HAP-1 (cell line): ENCODE data around the gene DMRTA1.
"Not testable (repeated sequence)": the region's sequence is repeated elsewhere in the genome, so short reads cannot be mapped to it uniquely, and the experiment has no call there.

Source experiments
- DNase-seq, 2 experiments: peaks; one replicate each; pipeline ENCODE4 v3.0.0-alpha.2; 2016 to 2020; ENCODE audit warnings: low spot score in 2 of 2
- H3K27me3 ChIP-seq: fragments of 250-450 bp; sonication (Bioruptor Pico); 2 replicates; pipeline ENCODE4 v1.5.1; 2020; ENCODE audit warnings: low read depth, mild to moderate bottlenecking, moderate library complexity
- H3K36me3 ChIP-seq: fragments of 250-450 bp; sonication (Bioruptor Pico); replicated peaks from 2 replicates; pipeline ENCODE4 v1.5.1; 2020; ENCODE audit warnings: mild to moderate bottlenecking
- H3K4me1 ChIP-seq: fragments of 250-450 bp; sonication (Bioruptor Pico); 2 replicates; pipeline ENCODE4 v1.5.1; 2020; ENCODE audit warnings: mild to moderate bottlenecking
- H3K4me3 ChIP-seq: fragments of 250-450 bp; sonication (Bioruptor Pico); 2 replicates; pipeline ENCODE4 v1.5.1; 2020; ENCODE audit warnings: mild to moderate bottlenecking, moderate library complexity
- H3K9me3 ChIP-seq: fragments of 250-450 bp; sonication (Bioruptor Pico); 2 replicates; pipeline ENCODE4 v1.5.1; 2020; ENCODE audit warnings: mild to moderate bottlenecking, moderate library complexity
- in situ Hi-C: fragments of 300-500 bp; cut with MboI; formaldehyde crosslinking; loops from 3 replicates; pipeline ENCODE4 v1.14.3; 2020; ENCODE audit warnings: low sequenced_read_pairs, inconsistent platforms, mixed read lengths

The DMRTA1 gene, protein sequence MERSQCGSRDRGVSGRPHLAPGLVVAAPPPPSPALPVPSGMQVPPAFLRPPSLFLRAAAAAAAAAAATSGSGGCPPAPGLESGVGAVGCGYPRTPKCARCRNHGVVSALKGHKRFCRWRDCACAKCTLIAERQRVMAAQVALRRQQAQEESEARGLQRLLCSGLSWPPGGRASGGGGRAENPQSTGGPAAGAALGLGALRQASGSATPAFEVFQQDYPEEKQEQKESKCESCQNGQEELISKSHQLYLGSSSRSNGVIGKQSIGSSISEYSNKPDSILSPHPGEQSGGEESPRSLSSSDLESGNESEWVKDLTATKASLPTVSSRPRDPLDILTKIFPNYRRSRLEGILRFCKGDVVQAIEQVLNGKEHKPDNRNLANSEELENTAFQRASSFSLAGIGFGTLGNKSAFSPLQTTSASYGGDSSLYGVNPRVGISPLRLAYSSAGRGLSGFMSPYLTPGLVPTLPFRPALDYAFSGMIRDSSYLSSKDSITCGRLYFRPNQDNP

DNA sequence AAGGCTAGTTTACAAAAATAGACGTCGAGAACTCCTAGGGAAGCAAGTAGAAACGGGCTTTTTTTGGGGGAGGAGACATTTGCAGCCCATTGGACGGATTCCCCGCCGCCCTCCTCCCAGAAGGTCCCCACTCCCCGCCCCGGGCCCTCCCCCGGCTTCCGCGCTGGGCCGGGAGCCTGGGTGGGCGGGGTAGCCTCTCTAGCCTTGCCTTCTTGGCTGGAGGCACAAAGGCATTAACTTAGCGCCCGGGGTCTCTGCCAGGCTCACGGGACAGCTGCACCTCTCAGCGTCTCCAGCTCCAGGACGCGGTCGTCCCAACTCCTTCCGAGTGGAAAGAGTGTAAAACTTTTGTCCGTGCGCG, at the start of gene DMRTA1:
DMRTA1 (plus strand) TSS at position 236 of the 361 bp plus-strand sequence. CDS start 242 bp downstream, outside the sequence.
- peak; percentile 75 to 90 for DNase-seq
- Histone ChIP-seq H3K4me3 (peak within 1 kb of the TSS; percentile 54), H3K4me1 (0 out of 2 replicates have a peak, but pooled peaks cover 3% of the 10 kb centered on the region), H3K27me3 (no peaks in the 10 kb centered on the region), H3K9me3 (no peaks in the 10 kb centered on the region), H3K36me3 (no peaks in the 10 kb centered on the region)
- in situ Hi-C loops, result loop anchor here (25.0 kb wide), 1 partner anchor 459 kb away; the partner anchor contains the start of genes CDKN2A and CDKN2B-AS1

DNA sequence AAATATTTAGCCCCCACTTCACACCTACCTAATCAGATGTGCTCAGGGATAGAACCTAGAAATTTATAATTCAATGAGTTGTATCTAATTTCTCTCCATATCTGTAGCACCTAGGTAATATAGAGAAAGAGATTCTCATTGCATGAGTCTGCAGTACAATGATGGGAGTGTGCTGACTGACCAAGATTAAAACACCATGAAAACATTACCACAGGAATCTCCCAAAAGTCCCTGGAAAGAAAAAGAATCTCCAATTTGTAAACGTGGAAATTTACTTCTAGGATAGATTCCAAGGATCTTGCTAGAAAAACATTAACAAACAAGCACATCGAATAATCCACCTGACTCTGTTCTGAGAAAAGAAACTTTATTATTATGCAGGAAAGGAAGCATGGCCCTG, 45.0 kb upstream of the DMRTA1 start:
- H3K27me3 ChIP-seq, result no peaks in the 10 kb centered on the region
- no peaks in the 10 kb centered on the region for H3K9me3 ChIP-seq
- H3K4me1 ChIP-seq, result no peaks in the 10 kb centered on the region
- H3K36me3 ChIP-seq, result no peaks in the 10 kb centered on the region
- no peak for DNase-seq
- in situ Hi-C loops, result no loop called here
- H3K4me3 ChIP-seq, result no peak overlapping the region

DNA sequence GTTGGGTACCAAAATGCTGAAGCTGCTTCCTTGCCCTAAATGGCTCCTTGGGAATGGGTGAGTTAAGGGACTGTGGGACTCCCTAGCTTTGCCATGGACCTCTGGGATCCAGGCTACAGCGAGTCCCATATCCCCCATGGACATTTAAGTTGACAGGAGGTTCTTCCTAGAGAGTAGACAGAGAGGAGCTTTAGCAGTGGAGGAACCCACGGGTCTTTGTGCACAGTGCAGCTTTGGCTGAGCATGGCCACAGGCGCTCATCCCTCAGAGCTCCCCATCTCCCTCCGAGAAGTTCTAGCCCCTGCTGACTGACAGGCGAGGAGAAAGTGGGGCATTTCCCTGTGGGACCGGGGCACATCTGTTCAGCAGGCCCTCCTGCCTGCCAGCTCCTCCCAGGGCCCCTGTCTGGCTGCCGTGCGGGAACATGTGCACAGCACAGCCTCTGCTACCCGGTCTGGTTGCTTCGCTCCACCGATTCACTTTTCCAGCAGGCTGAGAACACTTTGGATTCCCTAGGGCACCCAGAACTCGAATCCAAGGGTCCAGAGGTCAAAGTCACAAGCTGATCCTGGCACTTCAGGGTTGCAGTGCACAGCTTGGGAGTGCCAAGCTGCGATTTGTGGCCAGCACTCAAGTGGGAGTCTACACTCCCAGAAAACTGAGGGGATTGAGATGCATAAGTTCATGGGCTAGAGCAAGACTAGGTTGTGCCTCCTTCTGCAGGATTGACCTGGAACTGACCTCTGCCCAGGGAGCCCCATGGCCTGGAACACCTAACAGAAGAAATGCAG, 40.6 kb upstream of the DMRTA1 start:
- Histone ChIP-seq H3K4me3 (no peak overlapping the region), H3K27me3 (no peaks in the 10 kb centered on the region), H3K9me3 (no peaks in the 10 kb centered on the region), H3K4me1 (no peaks in the 10 kb centered on the region), H3K36me3 (no peaks in the 10 kb centered on the region)
- no peak for DNase-seq
- in situ Hi-C loops, result no loop called here

DNA sequence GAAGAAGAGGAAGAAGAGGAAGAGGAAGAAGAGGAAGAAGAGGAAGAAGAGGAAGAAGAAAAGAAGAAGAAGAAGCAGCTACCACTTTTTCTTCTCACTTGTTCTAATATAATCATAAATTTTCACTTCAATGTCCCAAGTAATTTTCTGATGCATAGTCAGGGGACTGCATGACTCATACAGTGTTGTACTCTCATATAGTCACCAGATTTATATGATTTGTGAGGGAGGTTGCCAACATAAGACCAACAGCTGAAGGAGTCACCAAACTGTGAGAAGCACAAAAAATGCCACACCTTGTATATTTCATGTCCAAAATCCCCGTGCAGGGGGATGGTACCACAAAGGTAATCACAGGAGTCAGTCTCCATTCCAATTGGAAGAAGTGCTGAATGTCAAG, 32.7 kb upstream of the DMRTA1 start:
- in situ Hi-C loops, result no loop called here
- Histone ChIP-seq H3K36me3 (no peaks in the 10 kb centered on the region), H3K9me3 (no peaks in the 10 kb centered on the region), H3K4me3 (no peak overlapping the region), H3K27me3 (no peaks in the 10 kb centered on the region), H3K4me1 (no peaks in the 10 kb centered on the region)
- no peak for DNase-seq

DNA sequence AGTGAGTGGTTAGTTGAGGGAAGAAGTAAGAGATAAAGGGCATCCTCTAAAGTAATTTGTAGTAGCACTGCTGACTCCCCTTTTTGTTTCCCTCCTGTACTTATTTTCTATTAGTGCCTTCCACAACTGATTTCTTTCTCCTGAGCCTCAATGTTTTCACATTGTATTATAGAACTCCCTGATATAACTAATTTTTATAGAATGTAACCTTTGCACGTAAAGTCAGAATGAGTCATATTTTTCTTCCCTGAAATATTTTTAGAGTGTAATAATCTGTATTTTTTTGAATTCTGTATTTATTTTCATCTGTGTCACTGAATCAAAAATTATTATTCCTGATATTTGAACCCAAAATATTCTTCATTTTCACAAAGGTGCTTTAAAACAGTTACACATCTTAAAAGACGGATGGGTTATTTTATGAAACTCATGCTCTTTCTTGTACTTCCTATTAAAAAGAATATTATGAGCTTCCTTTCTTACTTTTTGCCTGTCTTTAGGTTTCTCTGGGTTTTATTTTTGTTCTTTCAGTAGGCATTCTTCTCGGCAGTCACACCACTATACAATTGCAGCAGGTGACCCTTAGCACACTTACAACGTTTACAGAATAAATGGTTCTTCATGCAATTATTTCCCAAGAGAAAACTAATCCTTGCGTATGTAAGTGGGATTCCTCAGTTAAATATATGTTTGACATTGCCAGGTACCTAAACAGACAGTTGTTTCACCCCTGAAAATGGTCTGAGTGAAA, 30.5 kb upstream of the DMRTA1 start:
- H3K4me3 ChIP-seq, result no peak overlapping the region
- no peaks in the 10 kb centered on the region for H3K27me3 ChIP-seq
- in situ Hi-C loops, result no loop called here
- H3K9me3 ChIP-seq, result no peaks in the 10 kb centered on the region
- DNase-seq, result no peak
- no peaks in the 10 kb centered on the region for H3K36me3 ChIP-seq
- no peaks in the 10 kb centered on the region for H3K4me1 ChIP-seq

DNA sequence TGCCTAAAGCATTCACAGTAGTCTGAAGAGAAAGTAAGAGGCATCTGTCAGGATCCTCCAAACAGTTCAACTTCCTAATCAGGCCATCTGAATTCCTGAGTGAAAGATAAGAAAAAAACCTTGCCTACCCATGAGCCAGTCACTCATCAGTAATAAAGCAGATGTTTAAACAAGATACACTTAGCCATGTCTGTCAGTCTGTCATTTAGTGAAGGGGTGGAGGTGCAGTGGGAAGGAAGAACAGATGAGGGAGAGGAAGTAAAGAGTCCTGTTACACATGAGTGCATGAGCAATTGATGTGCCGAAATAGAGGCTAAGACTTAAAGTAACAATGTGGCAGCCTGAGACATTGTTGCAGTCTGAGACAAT, 29.9 kb upstream of the DMRTA1 start:
- no peak overlapping the region for H3K4me3 ChIP-seq
- in situ Hi-C loops, result no loop called here
- DNase-seq, result no peak

DNA sequence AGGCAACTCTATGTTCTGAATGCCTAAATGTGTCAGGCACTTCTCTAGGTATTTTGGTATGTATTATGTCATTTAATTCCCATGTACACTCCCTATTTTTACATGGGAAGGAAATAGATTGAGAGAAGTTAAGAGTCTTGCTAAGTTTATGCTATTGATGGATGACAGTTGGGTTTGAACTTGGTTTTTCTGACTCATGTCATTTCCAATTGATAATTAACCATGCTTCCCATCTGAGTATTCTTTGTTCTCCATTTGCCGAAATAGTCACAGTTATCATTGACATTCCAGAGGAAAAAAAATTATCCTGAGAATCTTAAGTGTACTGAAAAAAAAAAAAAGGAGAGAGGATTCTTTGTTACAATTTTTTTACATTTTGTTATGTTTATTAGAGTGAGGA, 23.1 kb upstream of the DMRTA1 start:
- no peaks in the 10 kb centered on the region for H3K9me3 ChIP-seq
- DNase-seq, result no peak
- no peaks in the 10 kb centered on the region for H3K36me3 ChIP-seq
- H3K4me1 ChIP-seq, result no peaks in the 10 kb centered on the region
- in situ Hi-C loops, result no loop called here
- H3K4me3 ChIP-seq, result no peak overlapping the region
- H3K27me3 ChIP-seq, result no peaks in the 10 kb centered on the region; the same call in 1 of the 2 replicates

More for the DNA sequence above, 29.9 kb upstream of the DMRTA1 start:
- Histone ChIP-seq H3K4me1 (no peaks in the 10 kb centered on the region), H3K9me3 (no peaks in the 10 kb centered on the region), H3K36me3 (no peaks in the 10 kb centered on the region), H3K27me3 (no peaks in the 10 kb centered on the region)

DNA sequence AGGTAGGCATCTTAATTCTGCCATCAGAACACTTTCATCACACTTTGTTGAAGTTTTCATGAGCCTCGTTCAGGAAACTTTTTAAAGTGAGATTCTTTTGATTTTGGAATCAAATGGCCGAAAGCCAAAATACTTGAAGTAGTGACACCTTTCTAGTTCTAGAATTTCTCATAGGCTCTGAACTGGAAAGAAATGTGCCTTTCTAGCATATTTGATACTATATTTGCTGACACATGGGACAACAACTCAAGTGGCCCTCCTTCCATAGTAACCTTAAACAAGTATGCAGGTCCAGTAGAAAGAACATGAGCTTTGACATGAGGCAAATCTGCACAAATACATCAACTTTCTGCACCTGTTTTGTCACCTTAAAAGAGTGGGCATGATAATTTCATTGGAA, 22.0 kb upstream of the DMRTA1 start:
- H3K36me3 ChIP-seq, result no peaks in the 10 kb centered on the region
- H3K27me3 ChIP-seq, result no peaks in the 10 kb centered on the region; the same call in 1 of the 2 replicates
- in situ Hi-C loops, result loop anchor here (25.0 kb wide), 1 partner anchor 437 kb away; the partner anchor contains the start of genes CDKN2A and CDKN2B-AS1
- DNase-seq, result no peak
- no peaks in the 10 kb centered on the region for H3K4me1 ChIP-seq
- H3K4me3 ChIP-seq, result no peak overlapping the region
- no peaks in the 10 kb centered on the region for H3K9me3 ChIP-seq

DNA sequence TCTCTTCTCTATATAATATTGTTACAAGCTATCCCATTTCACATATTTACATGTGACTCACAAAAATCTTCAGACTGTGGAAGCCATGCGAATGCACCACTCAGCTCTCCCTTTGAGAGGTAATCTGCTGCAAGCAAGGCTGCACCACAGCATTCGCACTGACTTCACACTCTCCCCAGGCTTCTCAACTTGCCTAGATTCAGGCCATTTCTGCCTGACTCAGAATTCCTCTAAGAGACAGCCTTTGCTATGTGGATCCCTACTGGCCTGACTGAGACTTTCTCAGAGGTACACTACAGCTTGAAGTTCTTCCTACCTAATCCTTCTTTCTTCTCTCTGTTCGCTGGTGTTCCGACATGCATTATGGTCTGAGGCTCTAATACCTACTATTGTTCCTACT, 21.1 kb upstream of the DMRTA1 start:
- Histone ChIP-seq H3K4me1 (peaks cover 8% of the 10 kb centered on the region), H3K36me3 (no peaks in the 10 kb centered on the region), H3K9me3 (no peaks in the 10 kb centered on the region), H3K4me3 (no peak overlapping the region), H3K27me3 (no peaks in the 10 kb centered on the region; the same call in 1 of the 2 replicates)
- DNase-seq, result no peak
- in situ Hi-C loops, result loop anchor here (25.0 kb wide), 1 partner anchor 438 kb away; the partner anchor contains the start of genes CDKN2A and CDKN2B-AS1

DNA sequence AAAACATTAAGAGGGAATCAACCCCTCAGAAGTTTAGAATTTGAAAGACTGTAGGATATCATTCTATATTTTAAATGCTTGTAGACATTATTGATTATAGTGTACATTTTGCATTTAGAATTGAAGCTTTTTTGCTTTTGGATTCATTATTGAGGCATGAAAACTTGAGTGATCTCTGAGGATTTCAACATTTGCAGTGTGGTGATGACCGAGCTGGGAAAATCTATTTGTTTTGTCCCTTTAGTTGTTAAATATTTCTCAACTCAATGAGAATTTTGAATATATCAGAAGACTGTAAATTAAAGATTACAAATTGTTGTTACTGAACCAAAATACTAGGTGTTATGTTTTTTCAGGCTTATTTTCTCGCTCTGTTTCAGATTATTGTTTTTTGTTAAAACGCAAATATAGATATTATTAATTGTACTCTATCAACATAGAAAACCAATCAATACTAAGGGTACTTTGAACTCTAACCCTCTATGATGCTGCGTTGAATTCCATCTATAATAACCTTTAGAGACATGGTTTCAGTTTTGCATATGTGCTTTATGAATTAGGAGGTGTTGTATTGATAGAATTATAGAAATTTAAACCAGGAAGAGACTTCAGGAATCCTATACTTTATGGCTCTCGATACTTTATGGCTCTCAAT, 19.3 kb upstream of the DMRTA1 start:
- in situ Hi-C loops, result loop anchor here (25.0 kb wide), 1 partner anchor 440 kb away; the partner anchor contains the start of genes CDKN2A and CDKN2B-AS1

DNA sequence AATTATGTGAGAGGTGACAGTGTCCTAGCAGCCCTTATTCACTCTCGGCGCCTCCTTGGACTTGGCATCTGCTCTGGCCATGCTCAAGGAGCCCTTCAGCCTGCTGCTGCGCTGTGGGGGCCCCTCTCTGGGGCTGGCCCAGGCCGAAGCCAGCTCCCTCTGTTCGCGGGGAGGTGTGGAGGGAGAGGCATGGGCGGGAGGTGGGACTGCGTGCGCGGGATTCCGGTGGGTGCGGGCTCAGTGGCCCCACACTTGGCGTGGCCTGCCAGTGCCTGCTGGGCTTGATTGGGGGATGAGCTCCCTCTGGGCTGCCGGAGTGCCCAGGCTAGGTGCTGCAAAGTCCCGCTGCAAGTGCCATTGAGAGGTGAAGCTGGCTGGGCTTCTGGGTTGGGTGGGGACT, 12.9 kb upstream of the DMRTA1 start:
- in situ Hi-C loops, result loop anchor here (25.0 kb wide), 1 partner anchor 446 kb away; the partner anchor contains the start of genes CDKN2A and CDKN2B-AS1
- no peaks in the 10 kb centered on the region for H3K9me3 ChIP-seq
- no peak overlapping the region for H3K4me3 ChIP-seq
- H3K4me1 ChIP-seq, result peaks cover 14% of the 10 kb centered on the region
- no peaks in the 10 kb centered on the region for H3K36me3 ChIP-seq
- DNase-seq, result no peak
- H3K27me3 ChIP-seq, result no peaks in the 10 kb centered on the region; the same call in 1 of the 2 replicates

More for the DNA sequence above, 19.3 kb upstream of the DMRTA1 start:
- DNase-seq, result no peak
- H3K4me3 ChIP-seq, result no peak overlapping the region
- no peaks in the 10 kb centered on the region; the same call in 1 of the 2 replicates for H3K27me3 ChIP-seq
- H3K36me3 ChIP-seq, result no peaks in the 10 kb centered on the region
- peaks cover 14% of the 10 kb centered on the region for H3K4me1 ChIP-seq
- H3K9me3 ChIP-seq, result no peaks in the 10 kb centered on the region

DNA sequence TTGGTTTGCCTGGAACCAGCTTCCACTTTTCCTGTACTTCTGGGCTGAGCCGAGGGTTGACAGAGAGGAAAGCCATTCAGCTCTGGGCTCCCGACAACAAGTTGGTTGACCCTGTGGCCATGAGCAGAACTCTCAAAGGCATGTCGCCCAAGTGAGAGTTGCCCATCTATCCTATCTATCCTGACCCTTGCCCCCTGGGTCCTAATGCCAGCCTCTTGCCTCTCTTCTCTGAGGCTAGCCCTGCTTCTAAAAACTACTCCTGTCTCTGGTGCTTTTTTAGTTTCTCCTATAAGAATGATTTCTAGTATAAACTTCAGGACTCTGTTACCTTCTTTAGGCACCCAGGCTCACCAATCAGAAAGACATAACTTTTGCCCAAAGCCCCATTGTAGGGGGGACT, 11.4 kb upstream of the DMRTA1 start:
- H3K9me3 ChIP-seq, H3K36me3 ChIP-seq, H3K4me3 ChIP-seq, H3K27me3 ChIP-seq, H3K4me1 ChIP-seq, DNase-seq: not testable (repeated sequence)
- in situ Hi-C loops, result loop anchor here (25.0 kb wide), 1 partner anchor 448 kb away; the partner anchor contains the start of genes CDKN2A and CDKN2B-AS1
